Right forelimb (tissue), 1 donor: ENCODE results near the gene WWOX.

Source experiments
- DNase-seq: peaks from one replicate; pipeline ENCODE4 v3.0.0-alpha.2; 2018

The WWOX gene

DNA sequence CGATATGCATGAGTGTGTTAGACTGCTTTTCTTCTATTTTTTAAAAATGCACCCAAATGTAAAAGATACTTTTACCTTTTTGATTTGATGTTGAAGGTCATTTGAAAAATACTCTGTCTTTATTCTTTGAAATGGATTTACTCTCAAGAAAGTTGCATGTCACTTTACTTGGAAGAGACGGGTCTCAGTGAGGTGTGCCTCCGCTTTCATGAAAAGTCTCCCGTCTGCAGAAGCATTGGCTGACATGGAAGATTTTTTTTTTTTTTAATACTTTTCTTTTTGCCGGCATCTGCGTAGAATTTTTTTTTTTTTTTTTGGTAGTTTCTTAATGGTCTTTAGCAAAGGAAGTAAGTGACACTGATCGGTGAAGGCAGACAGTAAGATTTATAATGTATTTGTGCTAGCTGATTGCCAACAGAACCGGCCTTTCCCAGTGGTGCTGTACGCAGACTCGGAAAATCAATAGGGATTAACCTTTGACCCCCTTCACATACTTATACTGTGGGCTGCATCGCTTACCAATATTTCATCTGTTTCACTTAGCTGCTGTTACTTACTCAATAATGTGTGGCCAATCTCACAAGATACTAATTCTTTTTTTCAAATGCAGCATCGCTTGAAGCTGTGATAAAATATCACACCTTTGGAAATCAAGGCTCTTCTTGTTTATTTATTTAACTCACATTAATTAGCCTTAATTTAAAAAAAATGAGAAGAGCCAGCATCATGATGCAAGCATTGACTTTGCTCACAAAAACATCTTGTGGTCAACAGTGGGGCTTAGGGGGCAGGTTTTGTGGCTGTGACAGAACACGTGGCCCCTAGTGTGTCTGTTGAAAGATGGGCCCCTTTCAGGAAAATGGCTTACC, 383.9 kb downstream of the WWOX start:
- no peak for DNase-seq

DNA sequence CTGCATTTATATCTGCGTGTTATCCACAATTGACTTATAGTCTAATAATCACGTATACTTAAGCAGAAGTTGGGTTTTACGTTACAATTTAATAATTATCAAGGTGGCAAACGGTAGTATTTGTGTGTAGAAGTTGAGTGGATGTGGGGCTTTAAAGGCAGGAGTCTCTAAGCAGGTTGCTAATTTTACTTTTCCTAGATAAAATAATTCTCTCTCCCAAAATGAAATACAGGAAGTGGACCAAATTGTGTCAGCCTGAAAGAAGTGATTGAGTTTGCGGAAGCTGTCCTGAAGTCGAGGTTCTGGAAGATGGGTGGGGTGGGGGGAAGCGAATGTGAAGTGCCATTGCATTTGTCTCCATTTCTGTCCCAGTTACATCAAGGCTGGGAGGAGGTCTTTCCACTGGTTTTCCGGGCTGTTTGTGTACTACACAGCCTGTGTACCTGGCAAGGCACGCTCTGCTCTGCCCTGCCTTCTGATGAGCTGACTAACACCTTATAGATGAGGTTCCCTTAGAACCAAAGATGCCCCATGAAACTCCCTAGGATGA, 385.1 kb downstream of the WWOX start:
- no peak for DNase-seq

DNA sequence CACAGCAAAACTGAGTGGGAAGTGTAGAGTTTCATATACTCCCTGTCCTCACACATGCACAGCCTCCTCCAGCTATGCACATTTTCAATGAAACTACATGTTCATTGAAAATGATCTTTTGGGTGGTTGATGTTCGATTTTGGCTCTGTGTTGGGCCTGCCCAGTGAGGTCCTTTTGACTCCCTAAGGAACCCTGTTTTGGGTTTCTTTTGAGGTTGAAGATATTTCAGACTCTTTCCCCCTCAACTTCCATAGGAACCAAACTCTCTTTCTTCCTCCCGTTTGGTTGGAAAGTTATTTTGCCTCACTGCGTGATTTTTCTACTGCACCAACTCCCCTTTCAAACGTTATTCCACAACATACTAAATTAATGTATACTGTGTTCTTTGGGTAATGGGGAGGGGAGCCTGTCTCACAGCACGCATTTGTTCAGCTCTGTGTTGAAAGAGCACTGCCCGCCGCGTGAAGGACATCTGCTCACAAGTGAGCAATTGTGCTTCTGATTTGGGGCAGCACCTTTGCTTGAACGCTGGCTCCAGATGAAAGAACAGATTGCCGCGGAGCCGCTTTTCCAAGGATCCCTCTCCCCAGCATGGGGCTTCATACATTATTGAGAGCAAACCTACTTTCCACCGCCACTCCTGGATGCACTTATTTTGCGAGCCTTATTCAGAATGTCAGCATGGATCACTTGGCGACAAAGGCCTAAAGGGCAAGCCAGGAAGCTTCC, 385.9 kb downstream of the WWOX start:
- no peak for DNase-seq

DNA sequence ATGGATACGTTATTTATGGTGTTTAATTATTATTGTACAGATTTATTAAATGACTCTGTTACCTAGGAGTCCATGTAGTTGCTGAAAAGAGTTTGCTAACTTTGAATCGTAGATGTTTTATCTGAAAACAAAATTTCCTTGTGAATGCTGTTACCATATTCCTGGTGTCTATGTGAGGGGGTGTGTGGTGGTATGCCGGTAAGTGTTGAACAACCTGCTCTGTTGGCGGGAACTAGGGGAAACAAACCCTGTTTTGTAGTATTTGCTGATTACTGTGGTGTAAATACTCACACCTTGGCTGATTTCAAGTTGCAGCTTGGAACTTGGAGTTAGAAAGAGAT, 386.4 kb downstream of the WWOX start:
- no peak for DNase-seq

DNA sequence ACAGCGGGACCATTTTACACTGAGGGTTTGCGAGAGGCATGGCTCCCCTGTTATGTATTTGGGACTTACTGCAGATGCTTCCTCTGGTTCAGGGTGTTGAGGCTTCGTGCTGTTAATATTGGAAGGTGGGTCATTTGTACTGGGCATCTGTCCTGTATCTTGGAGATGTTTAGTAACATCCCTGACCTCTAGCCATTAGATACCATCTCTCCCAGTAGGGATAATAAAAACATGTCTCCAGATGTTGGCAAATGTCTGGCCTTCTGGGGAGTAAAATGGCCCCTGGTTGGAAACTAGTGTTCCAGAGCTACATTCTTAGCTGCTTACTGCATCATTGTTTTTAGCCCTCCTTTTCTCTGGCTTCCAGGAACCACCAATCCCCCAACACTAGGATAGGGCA, 388.0 kb downstream of the WWOX start:
- no peak for DNase-seq

DNA sequence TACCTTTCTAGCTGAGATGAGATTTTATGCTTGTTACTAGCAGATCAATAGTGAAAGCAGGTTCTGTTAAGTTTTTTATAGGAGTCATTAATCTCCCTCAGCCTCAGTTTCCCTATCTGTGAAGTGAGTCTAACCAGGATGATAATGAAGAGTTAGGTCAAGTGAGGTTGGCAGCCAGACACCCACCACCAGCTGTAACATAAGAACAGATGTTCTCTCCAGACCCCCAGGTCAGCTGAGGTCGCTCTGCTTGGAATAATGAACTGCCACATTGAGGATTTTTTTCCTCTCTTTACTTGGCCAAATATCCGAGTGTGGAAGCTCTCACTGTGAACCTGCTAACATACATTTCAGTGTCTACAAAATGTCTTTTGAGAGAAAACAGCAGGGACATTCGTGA, 389.6 kb downstream of the WWOX start:
- DNase-seq = no peak

DNA sequence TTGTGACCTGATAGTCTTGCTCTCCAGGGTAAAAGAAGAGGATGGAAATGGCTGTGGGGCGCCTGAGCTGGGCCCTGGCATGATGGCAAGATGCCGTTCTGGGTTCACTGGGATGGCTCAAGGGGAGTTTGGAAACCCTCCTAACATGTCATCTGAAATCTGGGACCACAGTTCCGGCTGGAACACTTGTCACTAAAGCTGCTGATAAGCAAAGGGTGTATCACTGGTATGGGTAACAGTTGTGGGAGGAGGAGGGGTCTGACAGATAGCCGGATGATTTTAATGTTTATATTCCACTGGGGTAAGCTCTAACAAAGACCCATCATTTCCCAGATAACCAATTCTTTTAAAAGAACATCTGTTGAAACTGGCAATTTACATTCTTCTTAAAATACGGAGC, 390.2 kb downstream of the WWOX start:
- DNase-seq = no peak

DNA sequence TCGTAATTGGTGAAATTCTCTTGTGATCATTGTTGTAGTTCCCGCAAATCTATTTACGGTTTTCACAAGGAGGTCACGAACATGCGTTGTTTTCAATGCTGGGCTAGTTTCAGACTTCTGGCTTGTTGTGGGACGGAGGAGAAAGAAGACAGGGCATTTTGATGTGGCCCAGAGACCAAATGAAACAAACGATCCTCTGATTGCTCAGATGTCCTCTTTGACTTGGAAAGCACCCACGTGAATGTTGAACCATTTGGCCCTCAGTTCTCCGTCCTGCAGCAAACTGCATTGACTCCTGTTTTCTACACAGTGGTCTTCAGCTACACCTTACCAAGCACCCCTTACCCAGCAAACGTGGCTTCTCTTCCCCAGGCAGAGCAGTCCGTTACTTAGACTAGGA, 391.0 kb downstream of the WWOX start:
- no peak for DNase-seq

DNA sequence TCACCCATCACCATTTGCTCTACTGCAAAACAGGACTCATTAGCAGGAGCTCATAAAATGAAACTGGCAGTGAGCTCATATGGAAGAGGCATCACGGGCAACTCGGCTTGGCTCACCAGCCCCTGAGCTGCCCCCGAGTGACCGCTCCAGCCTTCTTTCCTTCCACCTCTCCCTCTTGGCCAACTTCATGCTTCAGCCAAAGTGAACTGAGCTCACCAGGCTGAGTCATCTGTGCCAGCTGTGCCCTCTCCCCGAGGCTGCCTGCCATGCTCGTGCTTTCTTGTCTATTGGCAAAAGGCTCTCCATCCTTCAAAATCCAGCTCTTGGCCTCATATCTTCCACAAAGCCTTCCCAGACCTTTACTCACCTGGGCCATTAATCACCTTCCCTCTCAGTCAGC, 391.4 kb downstream of the WWOX start:
- DNase-seq = no peak

DNA sequence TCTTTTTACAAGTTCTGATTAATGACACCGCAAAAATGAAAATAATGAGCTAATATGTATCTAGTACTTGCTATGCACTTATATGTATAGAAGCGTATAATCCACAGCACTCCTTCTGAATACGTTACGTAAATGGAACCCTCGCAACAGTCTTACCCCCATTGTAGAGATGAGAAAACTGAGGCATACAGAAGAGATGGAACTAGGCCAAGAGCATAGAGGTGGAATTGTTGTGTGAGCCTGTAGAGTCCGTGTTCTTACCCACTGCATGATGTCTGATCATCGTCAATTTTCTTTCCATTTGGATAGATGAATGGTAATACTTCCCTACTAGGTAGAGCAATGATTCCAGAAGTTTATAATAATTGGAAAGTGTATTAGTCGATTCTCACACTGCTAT, 394.1 kb downstream of the WWOX start:
- no peak for DNase-seq

DNA sequence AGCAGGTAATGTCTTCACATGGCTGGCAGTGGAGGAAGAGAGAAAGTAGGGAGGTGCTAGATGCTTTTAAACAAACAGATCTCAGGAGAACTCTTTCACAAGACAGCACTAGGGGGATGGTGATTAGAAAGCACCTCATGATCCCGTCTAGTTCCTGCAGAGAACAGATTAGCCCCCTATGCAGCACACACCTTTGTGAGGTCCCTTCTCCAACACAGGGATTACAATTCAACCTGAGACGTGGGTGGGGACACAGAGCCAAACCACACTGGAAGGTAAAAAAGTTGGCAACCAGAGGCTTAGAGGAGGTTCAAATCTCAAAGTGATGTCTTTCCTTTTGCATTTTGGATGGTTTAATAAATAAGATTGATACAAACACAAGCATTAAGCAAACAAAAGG, 394.7 kb downstream of the WWOX start:
- DNase-seq = no peak

DNA sequence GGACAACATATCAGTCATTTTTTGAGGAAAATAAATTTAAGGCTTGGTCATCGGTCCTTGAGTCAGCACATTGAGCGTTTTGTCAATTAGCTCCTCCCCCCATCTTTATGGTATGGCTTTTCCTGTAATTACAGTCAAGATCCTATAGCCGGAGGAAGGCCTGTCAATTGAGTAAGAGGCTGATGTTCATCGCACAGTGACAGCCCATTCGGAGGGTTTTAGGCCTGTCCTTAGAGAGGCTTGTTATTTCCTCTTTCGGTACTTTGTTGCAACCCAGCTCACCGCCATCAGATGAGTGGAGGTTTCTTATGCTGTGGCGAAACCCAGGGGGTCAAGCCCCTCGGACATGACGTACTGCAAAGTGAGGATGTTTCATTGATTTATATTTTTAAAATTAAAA, 395.2 kb downstream of the WWOX start:
- DNase-seq = no peak

DNA sequence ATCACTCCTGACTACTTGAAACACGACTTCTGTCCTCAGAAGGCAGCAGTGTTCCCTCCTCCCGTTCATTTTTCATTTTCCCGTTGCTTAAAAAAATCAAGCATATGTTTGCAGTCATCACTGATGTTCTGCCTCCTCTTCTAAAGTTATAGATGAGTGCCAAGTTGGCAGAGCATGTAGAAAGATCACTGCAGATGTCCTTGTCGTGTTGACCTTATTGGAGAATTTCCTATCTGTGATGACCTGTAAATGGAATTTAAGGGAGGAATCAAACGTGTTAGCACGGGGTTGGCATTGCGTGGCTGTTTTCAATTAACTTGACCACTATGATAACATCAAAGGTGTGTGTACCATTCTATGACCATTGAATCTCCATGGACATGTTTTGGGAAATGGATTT, 396.7 kb downstream of the WWOX start:
- no peak for DNase-seq

DNA sequence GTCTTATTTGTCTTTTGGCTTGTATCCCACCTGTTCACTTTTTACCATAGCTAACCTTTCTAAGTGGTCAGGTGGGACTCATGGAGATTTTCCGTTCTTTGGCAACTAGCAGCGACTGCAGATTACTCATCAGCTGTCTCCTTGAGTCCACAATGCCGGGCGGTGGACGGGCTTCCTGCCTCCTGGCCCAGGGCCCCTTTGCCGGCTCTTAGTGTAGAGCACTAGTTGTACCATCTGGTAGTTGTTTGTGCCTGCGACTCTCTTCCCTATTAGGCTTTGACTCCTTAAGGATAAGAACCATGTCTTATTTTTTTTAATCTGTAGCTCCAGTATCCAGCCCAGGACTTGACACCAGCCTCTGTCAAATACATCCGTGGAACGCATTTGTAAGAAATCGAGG, 399.9 kb downstream of the WWOX start:
- no peak for DNase-seq

DNA sequence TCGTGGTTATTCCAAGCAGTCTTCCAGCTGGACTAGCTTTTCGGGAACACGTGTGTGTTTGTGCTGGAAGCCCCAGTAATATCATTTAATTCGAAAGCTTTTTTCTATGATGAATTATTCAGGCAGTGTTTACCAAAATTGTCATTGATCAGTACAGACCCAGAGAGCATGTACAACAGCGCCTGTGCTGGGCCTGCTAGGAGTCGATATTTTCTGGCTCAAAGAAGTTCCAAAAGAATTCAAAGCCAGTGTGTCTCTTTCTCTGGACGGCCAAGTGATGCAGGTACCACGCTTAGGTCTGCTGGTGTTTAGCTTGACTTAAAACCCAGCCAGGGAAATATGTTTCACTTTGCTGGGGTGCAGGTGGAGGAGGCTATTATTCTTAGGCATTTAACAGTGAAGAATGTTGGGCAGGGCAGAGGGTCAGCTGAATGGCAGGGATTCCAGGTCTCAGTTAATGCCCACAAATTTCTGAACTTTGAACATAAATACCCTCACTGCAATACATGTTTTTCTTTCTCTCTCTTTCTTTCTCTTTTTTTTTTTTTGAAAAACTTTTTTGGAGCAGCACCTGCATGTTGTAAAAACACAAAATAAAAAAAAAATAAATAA, 401.3 kb downstream of the WWOX start:
- DNase-seq = no peak

DNA sequence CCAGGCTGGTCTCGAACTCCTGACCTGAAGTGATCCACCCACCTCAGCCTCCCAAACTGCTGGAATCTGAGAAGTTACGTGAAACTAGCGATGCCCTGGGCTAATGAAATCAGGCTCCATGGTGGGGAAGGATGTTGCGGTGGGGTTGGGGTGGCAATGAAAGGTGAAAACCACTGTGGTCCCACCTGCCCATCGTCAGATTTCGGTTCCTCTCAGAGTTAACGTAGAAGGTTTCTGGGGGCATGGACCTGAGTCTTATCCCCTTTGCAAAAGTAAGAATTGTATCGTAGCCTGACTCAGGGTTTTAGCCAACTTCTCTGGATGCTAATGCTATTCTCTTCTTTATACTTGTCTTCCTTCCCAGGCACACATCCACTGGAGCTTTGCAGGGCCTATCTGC, 402.3 kb downstream of the WWOX start:
- DNase-seq = no peak

DNA sequence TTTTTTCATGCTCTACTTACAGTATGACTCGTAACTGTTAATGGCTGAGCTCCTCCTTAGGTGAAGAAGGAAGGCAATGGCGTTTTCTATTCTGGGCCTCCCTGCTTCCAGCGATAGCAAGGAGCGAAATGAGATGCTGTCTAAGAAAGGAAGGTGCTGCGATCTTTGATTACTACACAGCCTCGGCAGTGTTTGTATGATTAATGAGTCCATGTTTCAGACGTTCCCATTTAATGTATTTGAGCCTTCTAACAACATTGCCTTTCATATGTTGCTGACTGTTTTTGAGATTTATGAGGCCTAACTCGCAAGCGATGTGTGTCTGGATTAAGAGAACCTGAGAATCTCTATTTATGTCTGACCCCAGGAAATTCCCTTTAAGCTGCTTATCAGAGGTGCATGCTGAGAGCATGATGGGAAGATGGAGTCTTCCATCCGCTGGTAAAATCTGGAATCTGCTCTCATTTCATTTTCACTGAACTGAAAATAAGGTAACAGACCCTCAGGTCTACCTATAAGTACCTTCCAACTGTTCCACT, 403.4 kb downstream of the WWOX start:
- DNase-seq = no peak

DNA sequence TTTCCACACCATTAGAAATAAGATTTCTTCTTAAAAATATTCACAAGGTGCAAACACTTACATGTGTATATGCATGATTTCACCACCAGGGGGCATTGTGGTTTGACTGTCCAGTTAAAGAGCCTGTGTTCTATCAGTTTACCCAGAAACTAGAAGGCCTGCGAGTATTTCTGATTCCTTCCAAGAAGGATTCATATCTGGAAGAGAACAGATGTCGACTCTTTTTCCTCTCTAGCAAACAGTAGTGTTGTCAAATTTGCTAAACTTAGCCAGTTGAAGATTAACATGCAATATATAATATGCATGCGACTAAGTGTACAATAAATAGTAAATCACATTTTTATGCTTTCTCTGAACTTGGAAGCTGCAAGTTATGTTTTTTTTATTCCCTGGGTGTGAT, 404.1 kb downstream of the WWOX start:
- no peak for DNase-seq

DNA sequence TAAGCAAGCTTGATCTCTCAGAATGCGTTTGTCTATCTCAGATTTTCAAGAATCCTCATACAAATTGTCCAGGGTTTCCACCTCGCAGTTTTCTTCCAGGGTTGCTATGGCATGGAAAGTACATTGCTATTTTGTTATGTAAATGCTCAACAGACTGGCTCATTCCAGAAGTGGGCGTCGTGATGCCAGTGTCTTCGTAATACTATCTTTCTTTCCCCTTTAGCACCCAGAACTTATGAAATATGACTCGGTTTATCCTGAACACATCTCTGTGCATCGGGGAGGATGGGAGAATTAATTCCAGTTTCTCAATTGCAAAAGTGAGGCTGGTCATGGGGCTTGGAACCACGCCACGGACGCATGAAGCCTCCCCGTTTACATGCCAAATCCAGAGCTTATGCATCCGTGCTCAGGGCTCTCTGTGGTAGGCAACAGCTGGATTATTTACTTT, 405.0 kb downstream of the WWOX start:
- no peak for DNase-seq

DNA sequence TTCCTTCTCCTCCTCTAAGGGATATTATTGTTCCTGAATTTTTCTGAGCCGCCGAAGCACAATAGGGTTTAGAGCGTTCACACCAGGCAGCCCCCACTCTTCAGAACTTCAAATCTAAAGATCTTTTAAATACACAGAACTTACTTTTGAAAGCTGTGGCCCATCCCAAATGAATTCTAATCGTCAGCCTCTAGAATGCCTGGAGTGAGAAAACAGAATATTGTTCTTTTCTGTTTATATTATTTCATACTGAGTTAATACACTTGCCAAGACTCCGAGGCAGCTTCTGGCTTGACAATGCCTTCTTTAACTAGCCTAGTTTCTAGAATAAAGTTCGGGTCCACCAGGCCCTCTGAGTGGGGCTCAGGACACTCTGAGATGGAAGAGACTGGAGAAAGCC, 405.6 kb downstream of the WWOX start:
- no peak for DNase-seq

DNA sequence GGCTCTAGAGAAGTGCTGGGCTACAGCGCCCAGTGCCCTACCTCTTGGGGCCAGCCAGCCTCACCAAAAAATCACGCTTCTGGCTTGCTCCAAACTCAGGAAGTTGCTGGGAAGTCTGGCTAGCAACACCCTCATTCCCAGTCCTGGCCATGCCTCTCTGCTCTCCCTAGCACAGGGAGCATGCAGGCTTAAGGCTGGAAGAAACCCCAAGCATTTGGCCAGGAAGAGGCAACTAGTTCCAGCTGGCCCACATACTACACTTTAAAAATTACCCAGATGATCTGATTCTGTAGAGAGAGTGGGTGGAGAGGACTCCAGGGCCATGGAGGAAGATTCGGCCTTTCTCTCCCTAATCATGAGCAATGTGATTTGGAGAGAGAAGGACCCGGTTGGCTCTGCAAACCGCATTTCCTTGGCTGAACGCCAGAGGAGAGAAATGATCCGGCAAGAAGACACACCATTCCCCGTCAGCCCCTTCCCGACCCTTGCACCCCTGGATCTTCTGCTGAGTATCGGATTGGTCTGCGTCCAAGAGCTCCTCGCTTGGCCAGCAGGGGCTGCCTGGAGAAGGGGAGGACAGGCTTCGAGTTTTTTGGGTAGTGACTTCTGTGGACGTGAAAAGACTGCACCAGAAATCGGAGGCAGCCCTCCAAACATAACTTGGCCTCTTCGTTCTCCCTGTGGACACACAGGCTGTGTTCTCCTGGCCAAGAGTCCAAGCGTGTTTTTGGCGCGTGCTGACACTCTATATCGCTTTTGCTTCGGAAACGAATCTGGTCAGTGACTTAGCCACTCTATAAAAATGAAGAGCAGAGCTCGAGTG, 406.3 kb downstream of the WWOX start:
- DNase-seq = peak; percentile 93

DNA sequence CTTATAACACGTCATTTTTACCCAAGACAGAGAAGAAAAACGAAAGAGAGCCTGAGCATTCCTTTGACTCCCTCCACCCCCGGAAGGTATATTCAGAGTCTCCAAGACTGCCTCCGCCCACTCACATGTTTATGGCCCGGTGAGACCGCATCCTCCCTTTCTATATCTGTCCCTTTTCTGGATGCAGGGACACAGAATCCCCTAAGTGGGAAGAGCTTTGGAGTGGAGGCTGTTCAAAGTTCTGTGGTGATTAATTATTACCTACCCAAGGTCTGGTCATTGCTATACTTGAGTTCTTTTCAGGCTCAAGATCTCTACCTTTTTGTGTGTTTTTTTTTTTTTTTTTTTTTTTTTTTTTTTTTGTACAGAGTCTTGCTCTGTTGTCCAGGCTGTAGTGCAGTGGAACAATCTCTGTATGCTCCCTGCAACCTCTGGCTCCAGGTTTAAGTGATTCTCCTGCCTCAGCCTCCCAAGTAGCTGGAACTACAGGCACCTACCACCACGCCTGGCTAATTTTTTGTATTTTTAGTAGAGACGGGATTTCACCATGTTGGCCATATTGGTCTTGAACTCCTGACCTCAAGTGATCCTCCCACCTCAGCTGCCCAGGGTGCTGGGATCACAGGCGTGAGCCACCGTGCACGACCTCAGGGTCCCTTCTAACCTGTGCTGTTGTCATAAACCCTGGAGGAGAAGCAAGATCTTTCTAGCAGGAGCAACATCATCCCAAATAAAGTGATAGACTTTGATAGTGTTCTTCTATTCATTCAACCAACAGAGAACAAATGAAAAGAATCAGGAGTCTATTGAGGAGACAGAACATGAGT, 407.1 kb downstream of the WWOX start:
- no peak for DNase-seq
